Epithelial cell of alveolus of lung (primary cell): Measurements from ENCODE around the gene HNRNPCL1. TPM values are rescaled to one million over a fixed set of nuclear protein-coding genes. Genes with fewer than 3 reads are reported as not detected.

ENCODE experiments used
- total RNA-seq: library from RNA; depleted of rRNA; stranded (reverse); fragments of >200 nt; gene quantifications from 2 replicates; pipeline ENCODE4 v1.2.1, GENCODE V29; 2015

Gene HNRNPCL1
- total RNA-seq = not detected in 2 replicates

GRCh38 chr1:12848620-12849019, at the start of gene HNRNPCL1:
TSS of gene HNRNPCL1 (minus strand) at chr1:12848720. CDS start at chr1:12848289, 431 bp downstream.

GRCh38 chr1:12898170-12898569, 49.6 kb upstream of the HNRNPCL1 start, which contains the start of gene PRAMEF10:
TSS of gene PRAMEF10 (minus strand) at chr1:12898270. CDS start at chr1:12895847, 2,423 bp downstream.

GRCh38 chr1:12886101-12886500, 37.6 kb upstream of the HNRNPCL1 start, which contains the start of gene PRAMEF4:
TSS of gene PRAMEF4 (minus strand) at chr1:12886201. CDS start at chr1:12883394, 2,807 bp downstream.

GRCh38 chr1:12856786-12857185, 8.3 kb upstream of the HNRNPCL1 start, which contains the start of gene PRAMEF2:
TSS of gene PRAMEF2 (plus strand) at chr1:12857086. CDS start at chr1:12859010, 1,924 bp downstream.

GRCh38 chr1:12831310-12831709, 17.2 kb downstream of the HNRNPCL1 start, which contains the start of gene PRAMEF11:
TSS of gene PRAMEF11 (minus strand) at chr1:12831410. CDS start at chr1:12828789, 2,621 bp downstream.

Other genes starting within 250 kb of the HNRNPCL1 start
- gene DHRS3, start 230.5 kb downstream of the HNRNPCL1 start, total RNA-seq = 46.6 and 307 TPM in 2 replicates
- gene AADACL4, start 204.6 kb downstream of the HNRNPCL1 start, total RNA-seq = not detected in 2 replicates
- not detected in 2 replicates for gene AADACL3, start 132.6 kb downstream of the HNRNPCL1 start, total RNA-seq
- not detected in 2 replicates for gene CFAP107, start 102.5 kb downstream of the HNRNPCL1 start, total RNA-seq
- gene PRAMEF12, start 75.0 kb downstream of the HNRNPCL1 start, total RNA-seq = not detected in 2 replicates
- not detected in 2 replicates for gene PRAMEF1, start 57.3 kb downstream of the HNRNPCL1 start, total RNA-seq
- not detected in 2 replicates for gene PRAMEF11, start 17.3 kb downstream of the HNRNPCL1 start, total RNA-seq
- not detected in 2 replicates for gene PRAMEF2, start 8.4 kb upstream of the HNRNPCL1 start, total RNA-seq
- gene PRAMEF4, start 37.5 kb upstream of the HNRNPCL1 start, total RNA-seq = not detected in 2 replicates
- not detected in 2 replicates for gene PRAMEF10, start 49.5 kb upstream of the HNRNPCL1 start, total RNA-seq
- not detected in 2 replicates for gene PRAMEF7, start 67.9 kb upstream of the HNRNPCL1 start, total RNA-seq
- not detected in 2 replicates for gene PRAMEF6, start 98.9 kb upstream of the HNRNPCL1 start, total RNA-seq
- not detected in 2 replicates for gene PRAMEF27, start 207.9 kb upstream of the HNRNPCL1 start, total RNA-seq
- gene HNRNPCL3, start 212.0 kb upstream of the HNRNPCL1 start, total RNA-seq = not detected in 2 replicates
- not detected in 2 replicates for gene PRAMEF25, start 222.1 kb upstream of the HNRNPCL1 start, total RNA-seq